DMS114 treated with DMSO at 0.1 percent for 48 hours (cell line): ENCODE results near the gene CPLX3.

Experiments
- DNase-seq: peaks from one replicate; lab custom pipeline; 2025; ENCODE audit not compliant: unreplicated experiment; lab: John Stamatoyannopoulos, UW

The CPLX3 gene

DNA sequence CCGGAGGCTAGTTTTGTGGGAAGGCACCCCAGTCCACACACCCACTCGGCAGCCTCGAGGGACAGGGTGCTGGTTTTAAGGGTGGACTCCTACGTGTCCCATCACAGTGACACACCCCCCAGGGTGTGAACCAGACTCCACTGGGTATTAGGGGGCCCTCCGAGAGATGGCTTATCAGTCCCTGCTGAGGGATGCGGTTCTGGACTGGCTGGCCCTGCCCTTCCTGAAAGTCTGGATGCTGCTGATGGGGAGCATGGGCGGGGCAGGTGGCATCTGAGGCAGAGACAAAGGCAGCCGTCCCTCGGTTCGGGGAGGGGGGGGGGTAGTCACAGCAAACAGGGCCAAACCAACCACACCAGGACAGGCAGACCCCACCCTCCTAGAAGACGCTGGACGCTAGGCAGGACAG, 17.5 kb downstream of the CPLX3 start:
- no peak for DNase-seq

GRCh38 chr15:74844319-74845207, 18.1 kb downstream of the CPLX3 start:
- no peak for DNase-seq

- no peak for DNase-seq
Measured at GRCh38 chr15:74845208-74845568, 18.8 kb downstream of the CPLX3 start.

GRCh38 chr15:74845581-74845980, 19.2 kb downstream of the CPLX3 start:
- DNase-seq = no peak

DNA sequence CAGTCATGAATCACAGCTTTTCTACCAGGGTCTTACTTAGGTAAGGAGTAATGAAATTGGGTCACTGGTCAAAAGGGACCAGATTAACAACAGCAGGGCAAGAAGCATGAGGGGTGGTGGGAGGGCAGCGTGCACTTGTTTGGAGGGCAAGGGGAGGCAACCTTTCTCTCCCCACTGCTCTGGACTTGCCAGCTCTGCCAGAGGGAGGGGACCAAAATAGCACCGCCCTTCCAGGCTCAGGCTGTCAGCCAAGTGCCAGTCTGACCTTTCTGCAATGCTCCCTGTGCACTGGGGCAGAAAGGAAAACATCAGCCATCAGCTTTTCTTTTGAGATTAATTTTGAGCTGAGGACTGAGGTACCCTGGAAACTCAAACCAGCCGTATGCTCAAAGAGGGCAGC, 21.0 kb downstream of the CPLX3 start:
- DNase-seq = no peak

GRCh38 chr15:74850393-74850792, 24.0 kb downstream of the CPLX3 start:
- no peak for DNase-seq

DNA sequence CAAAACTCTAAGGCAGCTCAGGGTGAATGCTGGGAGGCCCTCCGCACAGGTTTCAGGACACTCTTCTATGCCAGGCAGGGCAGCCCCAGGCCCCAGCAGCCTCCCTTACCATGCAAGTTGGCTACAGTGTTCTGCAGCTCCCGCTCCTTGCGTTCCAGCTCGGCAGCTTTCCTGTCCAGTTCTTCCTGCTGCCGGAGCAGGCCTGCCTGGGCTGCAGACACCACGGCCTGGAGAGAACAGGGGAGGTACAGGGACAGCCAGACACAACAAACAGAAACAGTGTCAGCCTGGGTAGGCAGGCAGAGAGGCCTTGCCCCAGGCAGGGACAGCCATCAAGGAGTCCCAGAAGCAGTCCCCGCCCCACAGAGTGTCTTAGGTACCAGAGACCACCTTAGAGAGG, 25.5 kb downstream of the CPLX3 start:
- DNase-seq = no peak

DNA sequence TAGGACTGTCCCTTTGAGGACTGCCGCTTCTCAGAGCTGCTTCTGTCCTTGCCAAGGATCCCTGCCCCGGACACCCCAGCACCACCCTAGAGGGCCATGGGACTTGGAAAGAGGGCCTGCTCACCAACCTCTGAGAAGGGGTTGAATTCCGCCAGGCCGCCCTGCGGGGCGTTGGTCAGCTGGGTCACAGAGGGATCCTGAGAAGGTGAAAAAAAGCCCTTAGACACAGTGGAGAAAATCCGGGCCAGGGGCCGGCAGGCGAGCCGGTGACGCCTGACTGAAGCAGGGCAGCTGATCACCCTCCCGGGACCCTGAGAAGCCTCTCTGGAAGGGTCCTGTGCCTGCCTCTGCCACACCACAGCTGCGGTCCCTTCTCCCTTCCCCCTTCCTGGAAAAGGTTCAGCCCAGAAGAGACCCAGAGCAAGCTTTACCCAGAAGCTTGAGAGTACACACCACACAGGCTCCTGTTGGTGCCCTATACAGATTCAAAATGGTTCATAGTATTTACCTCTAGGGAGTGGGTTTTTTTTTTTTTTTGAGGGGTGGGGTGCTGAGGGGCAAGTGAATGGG, 28.1 kb downstream of the CPLX3 start:
- DNase-seq = no peak

GRCh38 chr15:74855857-74856256, 29.4 kb downstream of the CPLX3 start:
- no peak for DNase-seq

- DNase-seq = no peak
Measured at GRCh38 chr15:74856537-74856936, 30.1 kb downstream of the CPLX3 start.

- DNase-seq = no peak
Measured at GRCh38 chr15:74857082-74857655, 30.7 kb downstream of the CPLX3 start.

DNA sequence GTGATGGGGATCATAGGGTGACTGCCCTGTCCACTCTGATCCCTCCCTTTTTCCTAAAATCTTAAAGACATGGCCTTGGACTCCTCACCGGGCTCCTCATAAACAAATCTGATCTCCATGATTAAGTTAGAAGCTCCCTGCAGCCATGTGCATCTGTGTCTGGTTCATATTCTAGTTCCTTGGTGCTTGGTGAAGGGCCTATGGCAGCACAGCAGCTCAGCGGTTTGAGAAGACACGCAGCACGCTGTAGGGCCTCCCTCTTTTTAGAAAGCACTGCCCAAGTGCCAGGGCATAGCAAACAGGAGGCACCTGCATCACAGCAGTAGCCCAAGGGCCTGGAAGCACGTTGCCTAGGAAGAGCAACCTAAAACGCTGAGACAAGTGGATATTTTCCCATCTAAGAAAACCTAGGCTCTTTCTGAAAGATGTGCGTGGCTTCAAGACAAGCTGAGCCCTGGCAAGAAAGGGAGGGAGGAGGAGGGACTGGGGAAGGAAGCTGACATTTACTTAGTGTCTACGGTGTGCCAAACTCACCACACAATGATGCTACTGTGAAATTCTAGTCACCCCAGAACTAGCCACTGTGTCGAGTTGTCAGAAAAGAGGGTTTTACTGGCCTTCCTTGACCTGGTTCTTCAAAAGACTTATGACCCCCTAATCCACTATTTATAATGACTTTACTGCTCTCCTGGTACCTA, 31.4 kb downstream of the CPLX3 start:
- DNase-seq = no peak

DNA sequence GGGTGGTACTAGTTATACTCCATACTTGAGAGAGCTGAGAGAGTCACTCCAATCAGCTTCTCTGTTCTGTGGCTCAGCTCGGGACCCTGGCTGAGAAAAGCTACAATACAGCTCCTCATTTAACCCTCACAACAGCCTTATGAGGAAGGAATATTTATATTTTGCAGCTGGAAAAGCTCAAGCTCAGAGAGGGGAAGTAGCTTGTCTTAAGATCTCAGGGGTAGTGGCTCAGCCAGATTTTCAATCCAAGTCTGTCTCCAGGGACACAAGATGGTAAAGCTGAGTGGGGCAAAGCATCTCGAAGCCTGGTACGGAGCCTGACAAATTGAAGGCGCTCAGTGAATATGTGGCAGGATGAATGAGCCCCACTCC, 31.9 kb downstream of the CPLX3 start:
- DNase-seq = no peak

DNA sequence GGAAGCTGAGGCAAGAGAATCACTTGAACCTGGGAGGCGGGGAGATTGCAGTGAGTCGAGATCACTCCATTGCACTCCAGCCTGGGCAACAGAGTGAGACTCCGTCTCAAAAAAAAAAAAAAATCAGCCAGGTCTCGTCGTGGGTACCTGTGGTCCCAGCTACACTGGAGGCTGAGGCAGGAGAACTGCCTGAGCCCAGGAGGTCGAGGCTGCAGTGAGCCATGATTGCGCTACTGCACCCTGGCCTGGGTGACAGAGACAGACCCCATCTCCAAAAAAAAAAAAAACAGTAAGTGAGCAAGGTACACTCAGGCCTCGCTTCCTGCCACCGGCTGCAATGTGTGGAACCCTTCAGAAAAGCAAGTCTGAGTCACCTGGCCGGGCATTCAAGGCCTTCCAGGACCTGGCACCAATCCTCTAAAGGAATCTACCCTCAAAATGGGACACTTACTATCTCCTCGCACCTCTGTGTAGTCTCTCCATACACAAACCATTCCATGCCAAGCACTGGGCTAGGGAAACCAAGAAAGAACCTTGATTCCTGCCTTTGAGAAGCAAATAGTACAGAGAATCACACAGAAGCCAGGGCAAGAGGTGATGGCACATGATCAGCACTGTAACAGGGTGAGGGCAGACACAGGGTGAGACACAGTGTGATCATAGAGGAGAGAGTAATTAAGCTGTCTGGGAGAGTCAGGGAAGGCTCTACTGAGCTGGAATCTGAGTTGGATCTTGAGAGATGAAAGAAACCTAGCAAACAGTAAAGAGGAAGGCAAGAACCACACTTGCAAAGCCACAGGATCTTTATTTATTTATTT, 37.0 kb downstream of the CPLX3 start:
- DNase-seq = no peak

DNA sequence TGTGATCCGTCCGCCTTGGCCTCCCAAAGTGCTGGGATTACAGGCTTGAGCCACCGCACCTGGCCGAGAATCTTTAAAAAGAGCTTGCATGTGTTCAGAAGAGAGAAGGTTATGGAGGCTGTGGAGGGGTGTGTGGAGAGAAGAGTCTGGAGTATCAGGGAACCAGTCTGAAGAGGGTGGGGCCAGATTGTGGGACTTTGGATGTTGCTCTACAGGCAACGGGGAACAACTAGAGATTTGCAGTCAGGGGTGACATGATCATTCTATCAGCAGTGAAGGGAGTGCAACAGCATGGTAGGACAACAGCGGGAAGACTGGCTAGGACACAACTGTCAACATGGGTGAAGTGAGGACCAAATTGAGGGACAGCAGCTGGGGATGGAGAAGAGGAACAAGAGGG, 37.9 kb downstream of the CPLX3 start:
- DNase-seq = no peak

GRCh38 chr15:74865316-74865715, 38.9 kb downstream of the CPLX3 start:
- no peak for DNase-seq

- no peak for DNase-seq
Measured at GRCh38 chr15:74866090-74866489, 39.7 kb downstream of the CPLX3 start.

DNA sequence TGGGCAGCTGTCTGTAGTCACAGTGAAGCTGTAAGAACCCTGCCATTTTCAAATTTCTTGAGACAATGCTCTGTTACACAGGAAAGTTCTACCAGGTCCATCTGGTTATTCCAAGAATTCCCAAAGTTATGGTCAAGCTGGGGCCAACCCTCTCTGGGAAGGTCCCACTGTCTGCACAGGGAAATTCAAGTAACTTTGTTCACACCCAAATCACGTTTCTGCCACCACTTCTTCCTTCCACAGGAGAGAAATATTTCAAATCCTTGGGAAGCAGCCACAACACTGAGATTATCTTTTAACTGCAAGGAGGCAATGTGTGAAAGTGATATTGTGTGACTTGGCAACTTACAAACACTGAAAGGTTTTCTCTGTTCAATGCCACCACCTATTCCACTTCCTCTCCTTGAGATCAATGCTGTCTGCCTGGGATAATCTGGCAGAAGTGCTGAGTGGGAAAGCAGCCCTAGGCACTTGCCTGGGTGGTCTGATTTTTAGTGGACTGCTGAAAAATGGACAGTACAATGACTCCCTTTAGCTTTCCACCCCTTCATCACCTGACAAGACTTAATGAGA, 41.1 kb downstream of the CPLX3 start:
- no peak for DNase-seq

GRCh38 chr15:74868059-74868458, 41.6 kb downstream of the CPLX3 start:
- DNase-seq = no peak

- DNase-seq = no peak
Measured at GRCh38 chr15:74869372-74869725, 42.9 kb downstream of the CPLX3 start.
